Measurements from ENCODE around the gene TRIP11. TPM values are rescaled to one million over a fixed set of nuclear protein-coding genes. Genes with fewer than 3 reads are reported as not detected.
A peak's percentile ranks its signal among the peaks of the same experiment; 100 is the strongest.

The TRIP11 gene
- total RNA-seq, 2 donors from 2014 or later: 44.2 to 45.1 TPM

GRCh38 chr14:91961297-91962220, 78.3 kb downstream of the TRIP11 start:
- Mint-ChIP-seq H3K27me3 (peaks cover 12% of the 10 kb centered on the region), H3K4me1 (peaks cover 2% of the 10 kb centered on the region), H3K27ac (no peak overlapping the region), H3K4me3 (no peak overlapping the region), H3K36me3 (ENCODE audit: low read depth) (no peaks in the 10 kb centered on the region)
- ATAC-seq: no peak
- H3K9me3 ChIP-seq (ENCODE audit: control insufficient read depth, low read length, poor library complexity, severe bottlenecking): no peaks in the 10 kb centered on the region
- no peak for DNase-seq

- ATAC-seq: no peak
Measured at GRCh38 chr14:91957876-91958313, 82.0 kb downstream of the TRIP11 start.

GRCh38 chr14:91956616-91957015, 83.2 kb downstream of the TRIP11 start:
- Mint-ChIP-seq H3K27me3 (peaks cover 25% of the 10 kb centered on the region), H3K4me3 (no peak overlapping the region), H3K27ac (no peak overlapping the region)

More at GRCh38 chr14:91957876-91958313, 82.0 kb downstream of the TRIP11 start:
- Mint-ChIP-seq H3K4me1 (peaks cover 2% of the 10 kb centered on the region), H3K27me3 (peaks cover 25% of the 10 kb centered on the region), H3K27ac (no peak overlapping the region), H3K36me3 (ENCODE audit: low read depth) (no peaks in the 10 kb centered on the region), H3K4me3 (no peak overlapping the region)
- H3K9me3 ChIP-seq (ENCODE audit: control insufficient read depth, low read length, poor library complexity, severe bottlenecking): no peaks in the 10 kb centered on the region
- no peak for DNase-seq

GRCh38 chr14:91955168-91955567, 84.7 kb downstream of the TRIP11 start:
- Mint-ChIP-seq H3K36me3 (ENCODE audit: low read depth) (no peaks in the 10 kb centered on the region), H3K4me3 (no peak overlapping the region), H3K4me1 (no peaks in the 10 kb centered on the region), H3K27ac (no peak overlapping the region), H3K27me3 (peaks cover 32% of the 10 kb centered on the region)
- DNase-seq (no peak), ATAC-seq (no peak)
- no peaks in the 10 kb centered on the region for H3K9me3 ChIP-seq (ENCODE audit: control insufficient read depth, low read length, poor library complexity, severe bottlenecking)

More at GRCh38 chr14:91956616-91957015, 83.2 kb downstream of the TRIP11 start:
- Mint-ChIP-seq H3K36me3 (ENCODE audit: low read depth) (no peaks in the 10 kb centered on the region), H3K4me1 (no peaks in the 10 kb centered on the region)
- ATAC-seq: no peak
- no peak for DNase-seq
- H3K9me3 ChIP-seq (ENCODE audit: control insufficient read depth, low read length, poor library complexity, severe bottlenecking): no peaks in the 10 kb centered on the region

- DNase-seq: no peak
- Mint-ChIP-seq H3K4me3 (no peak overlapping the region), H3K4me1 (no peaks in the 10 kb centered on the region), H3K36me3 (ENCODE audit: low read depth) (no peaks in the 10 kb centered on the region), H3K27ac (no peak overlapping the region), H3K27me3 (peaks cover 33% of the 10 kb centered on the region)
- no peaks in the 10 kb centered on the region for H3K9me3 ChIP-seq (ENCODE audit: control insufficient read depth, low read length, poor library complexity, severe bottlenecking)
- ATAC-seq: no peak
Measured at GRCh38 chr14:91953170-91953985, 86.5 kb downstream of the TRIP11 start.

- H3K9me3 ChIP-seq (ENCODE audit: control insufficient read depth, low read length, poor library complexity, severe bottlenecking): no peaks in the 10 kb centered on the region
- peak within 1 kb of the TSS; percentile 90 for H3K4me3 Mint-ChIP-seq
- H3K4me1 Mint-ChIP-seq: peaks cover 14% of the 10 kb centered on the region
- ATAC-seq (peak; percentile 58), DNase-seq (peak in 1 of 3 donors; percentile 11)
- peaks cover 3% of the 10 kb centered on the region for H3K36me3 Mint-ChIP-seq (ENCODE audit: low read depth)
- no peak within 1 kb of the TSS for H3K27ac Mint-ChIP-seq
- H3K27me3 Mint-ChIP-seq: peaks cover 47% of the 10 kb centered on the region
Measured at GRCh38 chr14:91947475-91948184, 92.2 kb downstream of the TRIP11 start, which contains the start of gene FBLN5. TSS of gene FBLN5 (minus strand) at chr14:91947694. CDS start at chr14:91947229, 465 bp downstream.

GRCh38 chr14:91946622-91947474, 93.0 kb downstream of the TRIP11 start:
- peak overlapping the region; percentile 90 for H3K4me3 Mint-ChIP-seq

GRCh38 chr14:91945751-91946621, 93.9 kb downstream of the TRIP11 start:
- Mint-ChIP-seq H3K4me3 (peak overlapping the region; percentile 90), H3K36me3 (ENCODE audit: low read depth) (peaks cover 3% of the 10 kb centered on the region), H3K27ac (no peak overlapping the region), H3K27me3 (peaks cover 49% of the 10 kb centered on the region), H3K4me1 (peaks cover 14% of the 10 kb centered on the region)
- DNase-seq (no peak), ATAC-seq (no peak)
- no peaks in the 10 kb centered on the region for H3K9me3 ChIP-seq (ENCODE audit: control insufficient read depth, low read length, poor library complexity, severe bottlenecking)

More at GRCh38 chr14:91946622-91947474, 93.0 kb downstream of the TRIP11 start:
- Mint-ChIP-seq H3K27me3 (peaks cover 47% of the 10 kb centered on the region), H3K4me1 (peaks cover 14% of the 10 kb centered on the region), H3K27ac (no peak overlapping the region), H3K36me3 (ENCODE audit: low read depth) (peaks cover 3% of the 10 kb centered on the region)
- no peaks in the 10 kb centered on the region for H3K9me3 ChIP-seq (ENCODE audit: control insufficient read depth, low read length, poor library complexity, severe bottlenecking)
- peak; percentile 33 for ATAC-seq
- no peak for DNase-seq

GRCh38 chr14:91942946-91943345, 96.9 kb downstream of the TRIP11 start:
- H3K9me3 ChIP-seq (ENCODE audit: control insufficient read depth, low read length, poor library complexity, severe bottlenecking): no peaks in the 10 kb centered on the region
- DNase-seq: no peak
- Mint-ChIP-seq H3K36me3 (ENCODE audit: low read depth) (peaks cover 3% of the 10 kb centered on the region), H3K27me3 (peaks cover 45% of the 10 kb centered on the region), H3K4me3 (no peak overlapping the region), H3K4me1 (peaks cover 11% of the 10 kb centered on the region), H3K27ac (no peak overlapping the region)
- no peak for ATAC-seq

- Mint-ChIP-seq H3K27ac (no peak overlapping the region), H3K36me3 (ENCODE audit: low read depth) (peaks cover 3% of the 10 kb centered on the region), H3K27me3 (peaks cover 43% of the 10 kb centered on the region), H3K4me3 (no peak overlapping the region), H3K4me1 (peaks cover 7% of the 10 kb centered on the region)
- no peaks in the 10 kb centered on the region for H3K9me3 ChIP-seq (ENCODE audit: control insufficient read depth, low read length, poor library complexity, severe bottlenecking)
- ATAC-seq: no peak
- DNase-seq: no peak
Measured at GRCh38 chr14:91942128-91942527, 97.7 kb downstream of the TRIP11 start.

- peaks cover 28% of the 10 kb centered on the region for H3K27me3 Mint-ChIP-seq
- no peak for ATAC-seq
- H3K27ac Mint-ChIP-seq: no peak overlapping the region
- no peak overlapping the region for H3K4me3 Mint-ChIP-seq
- no peaks in the 10 kb centered on the region for H3K9me3 ChIP-seq (ENCODE audit: control insufficient read depth, low read length, poor library complexity, severe bottlenecking)
- peaks cover 2% of the 10 kb centered on the region for H3K4me1 Mint-ChIP-seq
- H3K36me3 Mint-ChIP-seq (ENCODE audit: low read depth): peaks cover 3% of the 10 kb centered on the region
- no peak for DNase-seq
Measured at GRCh38 chr14:91940209-91940608, 99.7 kb downstream of the TRIP11 start.
